Liver (tissue), 9 donors: Measurements from ENCODE around the gene ENHO. TPM values are rescaled to one million over a fixed set of nuclear protein-coding genes. Genes with fewer than 3 reads are reported as not detected.

Experiments used
- DNase-seq: peaks from one replicate; pipeline ENCODE4 v3.0.0-alpha.2; 2017; ENCODE audit warnings: low spot score
- H3K27ac ChIP-seq, 2 donors: one replicate each; pipeline ENCODE4 v1.7.0; 2013; ENCODE audit warnings: inconsistent platforms in 2 of 2, low read length in 2 of 2, control low read depth in 1 of 2, low read depth in 1 of 2, mild to moderate bottlenecking in 1 of 2
- H3K27me3 ChIP-seq, 4 donors: one replicate each; pipeline versions ENCODE4 v1.6.1 to v1.7.0; 2013; ENCODE audit warnings: low read length in 3 of 4, inconsistent platforms in 1 of 4, mild to moderate bottlenecking in 1 of 4, moderate library complexity in 1 of 4; ENCODE audit not compliant: control insufficient read depth in 4 of 4, insufficient read depth in 4 of 4
- H3K36me3 ChIP-seq, 4 donors: one replicate each; pipeline versions ENCODE4 v1.6.1 to v1.7.0; 2013; ENCODE audit warnings: low read length in 3 of 4, mild to moderate bottlenecking in 3 of 4, low read depth in 1 of 4, moderate library complexity in 1 of 4; ENCODE audit not compliant: control insufficient read depth in 4 of 4, insufficient read depth in 3 of 4
- H3K4me1 ChIP-seq, 4 donors: one replicate each; pipeline versions ENCODE4 v1.6.1 to v1.7.0; 2013; ENCODE audit warnings: low read length in 3 of 4, mild to moderate bottlenecking in 3 of 4, moderate library complexity in 1 of 4; ENCODE audit not compliant: control insufficient read depth in 4 of 4, insufficient read depth in 4 of 4
- H3K4me3 ChIP-seq, 3 donors: one replicate each; pipeline versions ENCODE4 v1.6.1 to v1.7.0; 2013; ENCODE audit warnings: low read length in 3 of 3, control low read depth in 1 of 3, low read depth in 1 of 3, mild to moderate bottlenecking in 1 of 3
- H3K9ac ChIP-seq, 2 donors: one replicate each; pipeline ENCODE4 v1.7.0; 2013; ENCODE audit warnings: low read length in 2 of 2, mild to moderate bottlenecking in 2 of 2, moderate library complexity in 2 of 2, control low read depth in 1 of 2, low read depth in 1 of 2
- H3K9me3 ChIP-seq, 4 donors: one replicate each; pipeline versions ENCODE4 v1.6.1 to v1.7.0; 2013; ENCODE audit warnings: low read length in 3 of 4; ENCODE audit not compliant: control insufficient read depth in 4 of 4
- EGR1 ChIP-seq, 2 donors: IDR thresholded peaks; 2 replicates each; pipeline ENCODE4 v1.6.1; 2016 to 2018; ENCODE audit warnings: antibody characterized with exemption in 2 of 2, low read depth in 2 of 2
- FOXA1 ChIP-seq: IDR thresholded peaks from 2 replicates; pipeline ENCODE4 v1.6.1; 2016; ENCODE audit warnings: antibody characterized with exemption
- FOXA2 ChIP-seq: IDR thresholded peaks from 2 replicates; pipeline ENCODE4 v1.6.1; 2016; ENCODE audit warnings: antibody characterized with exemption
- GABPA ChIP-seq, 2 donors: IDR thresholded peaks in 1 of 2; conservative IDR thresholded peaks in 1 of 2; 2 replicates each; pipeline ENCODE4 v1.6.1; 2016; ENCODE audit warnings: antibody characterized with exemption in 2 of 2, mild to moderate bottlenecking in 1 of 2, moderate library complexity in 1 of 2
- HNF4A ChIP-seq, 2 donors: conservative IDR thresholded peaks; 2 replicates each; pipeline ENCODE4 v1.6.1; 2016; ENCODE audit warnings: antibody characterized with exemption in 2 of 2, mild to moderate bottlenecking in 2 of 2
- HNF4G ChIP-seq: IDR thresholded peaks from 2 replicates; pipeline ENCODE4 v1.6.1; 2016; ENCODE audit warnings: antibody characterized with exemption
- JUND ChIP-seq, 2 donors: IDR thresholded peaks; 2 replicates each; pipeline ENCODE4 v1.6.1; 2016; ENCODE audit warnings: antibody characterized with exemption in 2 of 2
- NR2F2 ChIP-seq: IDR thresholded peaks from 2 replicates; pipeline ENCODE4 v1.6.1; 2016; ENCODE audit warnings: antibody characterized with exemption
- RAD21 ChIP-seq, 2 donors: IDR thresholded peaks; 2 replicates each; pipeline ENCODE4 v1.6.1; 2016; ENCODE audit warnings: antibody characterized with exemption in 2 of 2, mild to moderate bottlenecking in 2 of 2
- RXRA ChIP-seq, 2 donors: IDR thresholded peaks; 2 replicates each; pipeline ENCODE4 v1.6.1; 2017 to 2018; ENCODE audit warnings: antibody characterized with exemption in 2 of 2, mild to moderate bottlenecking in 1 of 2
- SP1 ChIP-seq: IDR thresholded peaks from 2 replicates; pipeline ENCODE4 v1.6.1; 2018; ENCODE audit warnings: antibody characterized with exemption, mild to moderate bottlenecking
- TAF1 ChIP-seq: conservative IDR thresholded peaks from 2 replicates; pipeline ENCODE4 v1.6.1; 2016; ENCODE audit warnings: antibody characterized with exemption, mild to moderate bottlenecking
- YY1 ChIP-seq: IDR thresholded peaks from 2 replicates; pipeline ENCODE4 v1.6.1; 2016; ENCODE audit warnings: antibody characterized with exemption, mild to moderate bottlenecking
- WGBS: extraction: QIAGEN DNeasy Blood & Tissue Kit; methylation state at CpG from one replicate; pipeline ENCODE4 v1.1.7; 2013; 5-methylcytosine and 5-hydroxymethylcytosine counted together
- polyA plus RNA-seq, 2 donors: library from polyadenylated mRNA; stranded (reverse) in 1 of 2; unstranded in 1 of 2; fragments of 200-250 nt in 1 of 2; fragments of >200 nt in 1 of 2; fragmentation: Nextera tagmentation in 1 of 2; extraction: Ambion mirVana in 1 of 2; gene quantifications; one replicate each; pipeline versions ENCODE4 v1.2.1 to v1.2.3, GENCODE V29; 2013 to 2015
- total RNA-seq, 2 donors: library from RNA; depleted of rRNA; stranded (reverse); fragments of >200 nt; gene quantifications; one replicate each; pipeline ENCODE4 v1.2.3, GENCODE V29; 2014
- TF ChIP-seq, protein P1 (sequence below): IDR thresholded peaks from 2 replicates; pipeline ENCODE4 v1.6.1; 2016; ENCODE audit warnings: antibody characterized with exemption
- TF ChIP-seq, protein P2 (sequence below): fragments of 150-350 bp; IDR thresholded peaks from 2 replicates; pipeline ENCODE4 v1.5.1; 2017; ENCODE audit warnings: improper control_type of control experiment, low read depth, low read length; ENCODE audit not compliant: missing input control
- TF ChIP-seq, protein P3 (sequence below): IDR thresholded peaks from 2 replicates; pipeline ENCODE4 v1.6.1; 2016; ENCODE audit warnings: antibody characterized with exemption
- TF ChIP-seq, protein P4 (sequence below): IDR thresholded peaks from 2 replicates; pipeline ENCODE4 v1.6.1; 2016; ENCODE audit warnings: antibody characterized with exemption, mild to moderate bottlenecking
- TF ChIP-seq, protein P5 (sequence below): IDR thresholded peaks from 2 replicates; pipeline ENCODE4 v1.6.1; 2016; ENCODE audit warnings: antibody characterized with exemption
- donor health status: healthy.
- donor health status: healthy.
- donor health status: healthy.
- donor health status: healthy.
- donor health status: healthy.

ENHO gene
- total and polyA plus RNA-seq, 4 donors: 0.67 to 9.6 (median 1.9) TPM

DNA sequence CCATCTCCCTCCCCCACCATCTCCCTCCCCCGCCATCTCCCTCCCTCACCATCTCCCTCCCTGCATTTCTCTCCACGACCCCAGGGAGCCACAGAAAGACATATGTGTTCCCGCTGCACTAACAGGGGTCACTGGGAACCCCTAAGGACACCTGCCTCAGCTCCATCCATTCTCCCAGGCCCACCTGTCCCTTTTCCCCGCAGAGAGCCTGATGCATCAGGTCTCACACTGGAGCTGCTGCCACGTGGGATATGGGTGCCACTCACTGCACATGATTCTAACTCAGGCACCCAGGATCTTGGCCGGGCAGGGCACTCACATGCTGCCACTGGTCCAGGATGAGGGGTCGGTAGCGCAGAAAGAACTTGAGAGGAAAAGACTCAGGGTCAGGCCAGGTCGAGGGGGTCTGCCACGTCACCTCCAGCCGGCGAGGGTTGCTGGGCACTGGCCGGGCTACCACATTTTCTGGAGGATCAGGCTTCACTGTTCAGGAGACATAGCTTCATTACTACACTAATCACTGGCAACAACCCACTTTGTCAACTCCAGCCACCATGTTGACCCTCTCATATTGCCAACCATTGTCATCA is 33.2 kb upstream of the ENHO start:
- Histone ChIP-seq H3K27me3 (no peaks in the 10 kb centered on the region), H3K9ac (no peak overlapping the region), H3K4me1 (peaks cover 7 to 27% (median 15%) of the 10 kb centered on the region in 4 donors), H3K9me3 (no peaks in the 10 kb centered on the region), H3K36me3 (no peaks in the 10 kb centered on the region), H3K27ac (no peak overlapping the region), H3K4me3 (no peak overlapping the region)
- WGBS: 93% methylated on average over 13 of the region's 13 CpGs
- DNase-seq: no peak
- TF ChIP-seq FOXA2: no peak
- TF ChIP-seq, protein P1, sequence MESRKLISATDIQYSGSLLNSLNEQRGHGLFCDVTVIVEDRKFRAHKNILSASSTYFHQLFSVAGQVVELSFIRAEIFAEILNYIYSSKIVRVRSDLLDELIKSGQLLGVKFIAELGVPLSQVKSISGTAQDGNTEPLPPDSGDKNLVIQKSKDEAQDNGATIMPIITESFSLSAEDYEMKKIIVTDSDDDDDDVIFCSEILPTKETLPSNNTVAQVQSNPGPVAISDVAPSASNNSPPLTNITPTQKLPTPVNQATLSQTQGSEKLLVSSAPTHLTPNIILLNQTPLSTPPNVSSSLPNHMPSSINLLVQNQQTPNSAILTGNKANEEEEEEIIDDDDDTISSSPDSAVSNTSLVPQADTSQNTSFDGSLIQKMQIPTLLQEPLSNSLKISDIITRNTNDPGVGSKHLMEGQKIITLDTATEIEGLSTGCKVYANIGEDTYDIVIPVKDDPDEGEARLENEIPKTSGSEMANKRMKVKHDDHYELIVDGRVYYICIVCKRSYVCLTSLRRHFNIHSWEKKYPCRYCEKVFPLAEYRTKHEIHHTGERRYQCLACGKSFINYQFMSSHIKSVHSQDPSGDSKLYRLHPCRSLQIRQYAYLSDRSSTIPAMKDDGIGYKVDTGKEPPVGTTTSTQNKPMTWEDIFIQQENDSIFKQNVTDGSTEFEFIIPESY: no peak
- TF ChIP-seq, protein P2, sequence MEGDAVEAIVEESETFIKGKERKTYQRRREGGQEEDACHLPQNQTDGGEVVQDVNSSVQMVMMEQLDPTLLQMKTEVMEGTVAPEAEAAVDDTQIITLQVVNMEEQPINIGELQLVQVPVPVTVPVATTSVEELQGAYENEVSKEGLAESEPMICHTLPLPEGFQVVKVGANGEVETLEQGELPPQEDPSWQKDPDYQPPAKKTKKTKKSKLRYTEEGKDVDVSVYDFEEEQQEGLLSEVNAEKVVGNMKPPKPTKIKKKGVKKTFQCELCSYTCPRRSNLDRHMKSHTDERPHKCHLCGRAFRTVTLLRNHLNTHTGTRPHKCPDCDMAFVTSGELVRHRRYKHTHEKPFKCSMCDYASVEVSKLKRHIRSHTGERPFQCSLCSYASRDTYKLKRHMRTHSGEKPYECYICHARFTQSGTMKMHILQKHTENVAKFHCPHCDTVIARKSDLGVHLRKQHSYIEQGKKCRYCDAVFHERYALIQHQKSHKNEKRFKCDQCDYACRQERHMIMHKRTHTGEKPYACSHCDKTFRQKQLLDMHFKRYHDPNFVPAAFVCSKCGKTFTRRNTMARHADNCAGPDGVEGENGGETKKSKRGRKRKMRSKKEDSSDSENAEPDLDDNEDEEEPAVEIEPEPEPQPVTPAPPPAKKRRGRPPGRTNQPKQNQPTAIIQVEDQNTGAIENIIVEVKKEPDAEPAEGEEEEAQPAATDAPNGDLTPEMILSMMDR: no peak

DNA sequence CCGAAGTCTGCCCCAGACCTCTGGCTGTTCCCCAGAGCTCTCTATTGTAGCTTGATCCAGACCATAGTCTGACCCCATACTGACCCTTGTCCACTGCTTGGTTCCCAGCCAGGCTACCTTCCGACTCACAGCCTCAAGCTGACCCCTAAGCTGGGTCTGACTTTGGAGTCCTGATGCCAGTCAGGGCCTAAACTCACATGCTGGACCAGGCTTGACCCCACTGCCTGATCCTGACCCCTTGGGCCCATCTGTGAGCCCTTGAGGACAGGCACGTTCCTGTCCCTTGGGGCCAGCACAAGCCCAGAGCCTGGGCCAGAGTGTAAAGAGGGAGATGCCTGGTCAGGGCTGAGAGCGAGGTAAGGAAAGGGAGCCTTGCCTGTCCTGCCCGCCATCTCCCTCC is 32.7 kb upstream of the ENHO start:
- H3K36me3 ChIP-seq: no peaks in the 10 kb centered on the region
- H3K4me3 ChIP-seq: no peak overlapping the region
- no peaks in the 10 kb centered on the region for H3K27me3 ChIP-seq
- H3K27ac ChIP-seq: no peak overlapping the region
- no peaks in the 10 kb centered on the region for H3K9me3 ChIP-seq
- 60% methylated on average over 5 of the region's 5 CpGs for WGBS
- peaks cover 7 to 27% (median 15%) of the 10 kb centered on the region in 4 donors for H3K4me1 ChIP-seq
- H3K9ac ChIP-seq: no peak overlapping the region
- no peak for DNase-seq
- TF ChIP-seq RAD21 (IDR thresholded peaks at IDR 0.05) (peak in 1 of 2 donors; percentile 17), HNF4A (conservative IDR thresholded peaks at IDR 0.05) (peak in 1 of 2 donors; percentile 45), YY1 (no peak), JUND (IDR thresholded peaks at IDR 0.05) (no peak), TAF1 (no peak), HNF4G (no peak), SP1 (peak; percentile 49), FOXA2 (no peak), GABPA (IDR thresholded peaks at IDR 0.05 in 1 of 2, conservative IDR thresholded peaks at IDR 0.05 in 1 of 2) (no peak), NR2F2 (peak; percentile 37), EGR1 (IDR thresholded peaks at IDR 0.05; ENCODE audit: low read depth in 2 of 2) (no peak), RXRA (IDR thresholded peaks at IDR 0.05) (peak; percentile 31 to 86), FOXA1 (no peak)
- TF ChIP-seq, protein P3, sequence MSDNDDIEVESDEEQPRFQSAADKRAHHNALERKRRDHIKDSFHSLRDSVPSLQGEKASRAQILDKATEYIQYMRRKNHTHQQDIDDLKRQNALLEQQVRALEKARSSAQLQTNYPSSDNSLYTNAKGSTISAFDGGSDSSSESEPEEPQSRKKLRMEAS: no peak
- TF ChIP-seq, protein P1: no peak
- TF ChIP-seq, protein P2: no peak
- TF ChIP-seq, protein P4, sequence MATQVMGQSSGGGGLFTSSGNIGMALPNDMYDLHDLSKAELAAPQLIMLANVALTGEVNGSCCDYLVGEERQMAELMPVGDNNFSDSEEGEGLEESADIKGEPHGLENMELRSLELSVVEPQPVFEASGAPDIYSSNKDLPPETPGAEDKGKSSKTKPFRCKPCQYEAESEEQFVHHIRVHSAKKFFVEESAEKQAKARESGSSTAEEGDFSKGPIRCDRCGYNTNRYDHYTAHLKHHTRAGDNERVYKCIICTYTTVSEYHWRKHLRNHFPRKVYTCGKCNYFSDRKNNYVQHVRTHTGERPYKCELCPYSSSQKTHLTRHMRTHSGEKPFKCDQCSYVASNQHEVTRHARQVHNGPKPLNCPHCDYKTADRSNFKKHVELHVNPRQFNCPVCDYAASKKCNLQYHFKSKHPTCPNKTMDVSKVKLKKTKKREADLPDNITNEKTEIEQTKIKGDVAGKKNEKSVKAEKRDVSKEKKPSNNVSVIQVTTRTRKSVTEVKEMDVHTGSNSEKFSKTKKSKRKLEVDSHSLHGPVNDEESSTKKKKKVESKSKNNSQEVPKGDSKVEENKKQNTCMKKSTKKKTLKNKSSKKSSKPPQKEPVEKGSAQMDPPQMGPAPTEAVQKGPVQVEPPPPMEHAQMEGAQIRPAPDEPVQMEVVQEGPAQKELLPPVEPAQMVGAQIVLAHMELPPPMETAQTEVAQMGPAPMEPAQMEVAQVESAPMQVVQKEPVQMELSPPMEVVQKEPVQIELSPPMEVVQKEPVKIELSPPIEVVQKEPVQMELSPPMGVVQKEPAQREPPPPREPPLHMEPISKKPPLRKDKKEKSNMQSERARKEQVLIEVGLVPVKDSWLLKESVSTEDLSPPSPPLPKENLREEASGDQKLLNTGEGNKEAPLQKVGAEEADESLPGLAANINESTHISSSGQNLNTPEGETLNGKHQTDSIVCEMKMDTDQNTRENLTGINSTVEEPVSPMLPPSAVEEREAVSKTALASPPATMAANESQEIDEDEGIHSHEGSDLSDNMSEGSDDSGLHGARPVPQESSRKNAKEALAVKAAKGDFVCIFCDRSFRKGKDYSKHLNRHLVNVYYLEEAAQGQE: no peak
- TF ChIP-seq, protein P5, sequence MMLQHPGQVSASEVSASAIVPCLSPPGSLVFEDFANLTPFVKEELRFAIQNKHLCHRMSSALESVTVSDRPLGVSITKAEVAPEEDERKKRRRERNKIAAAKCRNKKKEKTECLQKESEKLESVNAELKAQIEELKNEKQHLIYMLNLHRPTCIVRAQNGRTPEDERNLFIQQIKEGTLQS: no peak
